GM18517 (cell line): ENCODE data around the gene TMEM107.

ENCODE experiments used
- ATAC-seq: cut with Tn5 transposase; IDR thresholded peaks from one replicate; pipeline ENCODE4 v1.9.1; 2021; ENCODE audit warnings: mild to moderate bottlenecking, moderate library complexity; ENCODE audit not compliant: unreplicated experiment

TMEM107 gene

GRCh38 chr17:8162997-8163977, 12.9 kb downstream of the TMEM107 start:
- no peak for ATAC-seq

- ATAC-seq = no peak
Measured at GRCh38 chr17:8162233-8162996, 13.8 kb downstream of the TMEM107 start, which contains the start of gene VAMP2. VAMP2 (minus strand) TSS chr17:8162948; CDS start chr17:8162879, 69 bp downstream.

DNA sequence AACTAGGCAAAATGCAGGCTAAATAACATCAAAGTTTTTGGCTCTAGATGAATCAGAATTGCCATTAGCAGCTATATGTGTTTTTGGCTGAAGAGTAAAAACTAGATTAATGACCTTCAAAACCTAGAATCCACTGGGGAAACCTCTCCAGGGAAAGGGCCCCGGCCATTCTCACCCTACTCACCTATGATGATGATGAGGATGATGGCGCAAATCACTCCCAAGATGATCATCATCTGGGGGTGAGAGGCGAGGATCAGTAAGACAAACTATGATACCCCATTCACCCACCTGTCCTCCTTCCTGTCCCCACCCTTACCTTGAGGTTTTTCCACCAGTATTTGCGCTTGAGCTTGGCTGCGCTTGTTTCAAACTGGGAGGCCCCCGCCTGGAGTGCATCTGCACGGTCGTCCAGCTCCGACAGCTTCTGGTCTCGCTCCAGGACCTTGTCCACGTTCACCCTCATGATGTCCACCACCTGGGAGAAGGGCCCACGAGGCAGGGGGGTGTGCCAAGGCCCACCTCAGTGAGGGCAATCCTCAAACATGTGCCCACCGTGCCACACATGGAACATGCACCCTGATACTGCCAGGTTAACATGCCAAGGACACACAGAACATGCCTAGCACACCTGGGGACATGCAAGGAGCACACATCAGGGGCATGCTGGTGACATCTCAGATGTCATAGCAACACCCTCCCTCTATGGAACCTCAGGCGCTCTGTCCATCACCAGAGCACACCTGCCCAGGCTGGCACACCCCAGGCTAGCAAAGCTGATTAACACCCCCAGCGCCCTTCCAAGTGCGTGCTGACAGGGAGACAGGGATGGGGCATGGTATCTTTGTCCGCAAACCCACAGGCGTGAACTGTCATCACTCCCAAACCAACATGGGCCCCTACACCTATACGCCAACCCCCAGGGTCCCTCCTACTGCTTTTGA, 14.6 kb downstream of the TMEM107 start:
- no peak for ATAC-seq

- ATAC-seq = no peak
Measured at GRCh38 chr17:8160741-8161221, 15.4 kb downstream of the TMEM107 start.

DNA sequence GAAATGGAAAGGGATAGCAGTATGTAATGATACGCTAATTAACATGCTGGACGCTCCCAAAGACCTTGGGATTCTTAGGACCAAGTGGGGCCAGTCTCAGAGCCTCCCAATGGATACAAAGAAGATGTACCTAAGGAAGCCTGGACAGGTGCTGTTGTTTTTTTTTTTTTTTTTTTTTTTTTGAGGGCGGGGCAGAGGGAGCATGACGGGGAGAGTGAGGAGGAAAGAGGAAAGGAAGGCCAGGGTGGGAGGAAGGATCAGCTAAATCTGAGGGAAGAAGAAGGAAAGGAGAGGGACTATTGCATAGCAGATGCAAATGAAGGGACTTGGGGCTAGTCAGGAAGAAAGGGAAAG, 16.0 kb downstream of the TMEM107 start:
- ATAC-seq = no peak

GRCh38 chr17:8159459-8160223, 16.5 kb downstream of the TMEM107 start:
- no peak for ATAC-seq

DNA sequence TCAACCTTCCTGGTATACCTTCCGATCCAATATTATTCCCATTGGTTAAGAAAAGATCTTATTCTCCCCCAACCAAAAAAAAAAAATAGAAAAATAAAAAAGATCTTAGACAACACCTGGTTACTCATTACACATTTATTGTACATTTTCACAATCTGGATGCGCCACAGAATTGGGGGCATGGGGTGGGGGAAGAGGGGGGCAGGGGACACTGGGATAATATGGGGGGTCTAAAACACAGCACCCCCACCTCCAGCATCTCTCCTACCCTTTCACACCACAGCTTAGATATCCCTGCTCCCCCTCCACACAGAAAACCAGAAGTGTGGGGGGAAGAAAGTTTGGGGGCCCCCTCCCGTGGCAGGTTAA, 17.2 kb downstream of the TMEM107 start:
- no peak for ATAC-seq

DNA sequence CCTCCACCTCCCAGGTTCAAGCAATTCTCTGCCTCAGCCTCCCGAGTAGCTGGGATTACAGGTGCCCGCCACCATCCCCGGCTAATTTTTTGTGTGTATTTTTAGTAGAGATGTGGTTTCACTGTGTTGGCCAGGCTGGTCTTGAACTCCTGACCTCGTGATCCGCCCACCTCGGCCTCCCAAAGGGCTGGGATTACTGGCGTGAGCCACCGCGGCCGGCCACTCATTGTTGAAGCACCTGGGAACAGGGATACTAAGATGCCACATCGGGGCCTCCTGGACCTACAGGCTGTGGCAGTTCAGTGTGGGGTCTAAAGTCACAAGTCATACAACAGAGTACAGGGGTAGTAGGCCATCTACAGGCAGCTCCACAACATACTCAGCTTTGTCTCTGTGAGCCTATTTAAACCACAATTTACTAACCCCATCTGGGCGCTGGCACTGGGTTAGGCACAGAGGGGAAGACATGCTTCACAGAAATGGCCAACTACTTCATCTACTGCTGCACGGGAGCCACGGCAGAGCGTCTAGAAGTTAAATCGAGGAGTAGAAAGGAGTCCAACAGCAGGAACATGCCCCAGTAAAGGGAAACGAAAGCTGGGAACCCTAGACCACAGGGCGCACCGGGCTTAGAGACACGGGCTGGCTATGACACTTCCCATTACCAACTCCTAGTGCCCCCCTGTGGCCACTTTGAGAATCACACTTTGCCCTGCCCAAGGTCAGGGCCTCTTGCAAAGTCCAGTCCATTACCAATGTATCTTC, 17.7 kb downstream of the TMEM107 start:
- ATAC-seq = no peak

GRCh38 chr17:8156246-8156992, 19.8 kb downstream of the TMEM107 start:
- ATAC-seq = peak; percentile 77

GRCh38 chr17:8155996-8156245, 20.3 kb downstream of the TMEM107 start:
- no peak for ATAC-seq

GRCh38 chr17:8155231-8155995, 20.8 kb downstream of the TMEM107 start:
- ATAC-seq = no peak

GRCh38 chr17:8154608-8155155, 21.5 kb downstream of the TMEM107 start:
- ATAC-seq = no peak

DNA sequence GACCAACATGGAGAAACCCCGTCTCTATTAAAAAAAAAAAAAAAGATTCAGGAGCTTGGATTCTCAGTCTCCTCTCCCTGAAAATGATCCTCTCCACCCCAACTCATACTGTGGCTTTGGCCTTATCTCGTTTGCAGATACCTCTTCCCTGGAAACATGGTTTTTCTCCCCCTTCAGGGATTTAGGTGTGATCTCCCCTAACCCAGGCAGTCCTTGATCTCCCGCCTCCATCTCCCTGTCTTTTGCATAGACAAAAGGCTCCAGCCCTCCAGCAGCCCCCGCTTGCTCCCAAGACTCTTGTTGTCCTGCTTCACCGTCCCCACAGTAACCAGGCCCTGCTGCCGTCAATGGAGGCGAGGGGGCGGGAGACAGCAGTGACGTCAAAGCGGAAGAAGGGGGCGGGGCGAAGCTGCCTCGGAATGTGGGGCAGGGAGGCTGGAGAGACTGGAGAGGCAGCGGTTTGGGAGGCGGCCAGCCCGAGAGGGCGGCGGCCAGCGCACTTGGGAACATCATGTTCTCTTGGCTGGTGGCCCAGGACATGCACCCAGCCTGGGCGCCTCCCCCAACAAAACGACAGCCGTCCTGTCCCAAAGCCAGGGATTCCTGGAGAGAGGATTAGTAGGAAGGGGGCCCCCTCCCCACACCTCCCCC, 22.1 kb downstream of the TMEM107 start:
- no peak for ATAC-seq

- ATAC-seq = no peak
Measured at GRCh38 chr17:8153525-8153956, 22.6 kb downstream of the TMEM107 start.

- ATAC-seq = no peak
Measured at GRCh38 chr17:8153031-8153451, 23.1 kb downstream of the TMEM107 start.

DNA sequence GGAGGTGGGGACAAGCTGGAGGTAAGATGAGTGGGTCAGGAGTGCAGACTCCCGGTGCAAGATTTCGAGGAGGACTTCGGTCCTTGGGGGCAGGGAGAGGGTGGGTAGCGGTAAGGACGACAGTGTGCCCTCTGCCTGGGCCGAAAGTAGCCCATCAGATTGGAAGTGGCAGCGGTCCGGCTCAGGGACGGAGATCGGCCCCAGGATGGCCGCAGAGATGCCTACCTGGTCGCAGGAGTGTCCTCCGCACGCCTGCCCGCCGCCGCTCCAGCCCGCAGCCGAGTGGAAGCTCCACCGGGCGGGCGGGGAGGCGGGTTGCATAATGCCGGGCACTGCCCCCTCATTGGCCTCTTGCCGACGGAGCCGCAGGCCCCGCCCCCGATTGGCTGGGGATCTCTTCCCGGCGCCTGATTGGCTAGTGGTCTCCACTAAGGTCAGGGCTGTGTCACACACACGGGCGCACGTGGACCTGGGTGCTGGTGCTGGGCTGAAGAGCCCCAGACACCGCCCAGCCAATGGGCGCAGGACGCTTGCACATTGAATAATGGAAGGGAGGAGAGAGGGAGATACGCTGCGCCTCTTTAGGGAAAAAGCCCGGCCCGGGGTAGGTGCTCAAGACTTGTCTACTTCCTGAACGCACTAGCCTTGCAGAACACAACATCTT, 23.9 kb downstream of the TMEM107 start, which contains the start of gene PER1:
PER1 (minus strand) TSS at position 293 of the 664 bp plus-strand sequence. CDS start 1,698 bp downstream, outside the sequence.
- no peak for ATAC-seq
